Calu3 (cell line): ENCODE results near the gene NFATC1. TPM values are rescaled to one million over a fixed set of nuclear protein-coding genes. Genes with fewer than 3 reads are reported as not detected.

Experiments used
- BruUV-seq: library from RNA; stranded (reverse); fragments of 400-500 nt; replicated peaks from 2 replicates; lab custom pipeline; 2021; lab: Mats Ljungman, UMichigan
- CTCF ChIA-PET: fragments of 300-600 bp; sonication (Branson Sonifier 250); formaldehyde crosslinking; loops from one replicate; lab custom pipeline; 2022; ENCODE audit warnings: antibody characterized with exemption; lab: Charles Lee
- DNase-seq: peaks from one replicate; pipeline ENCODE4 v3.0.0; 2022
- H3K27ac Mint-ChIP-seq: one replicate; pipeline ENCODE4 v1.8.0; 2022; ENCODE audit warnings: mixed read lengths; ENCODE audit not compliant: unreplicated experiment
- H3K27me3 Mint-ChIP-seq: one replicate; pipeline ENCODE4 v1.8.0; 2022; ENCODE audit warnings: mixed read lengths; ENCODE audit not compliant: unreplicated experiment
- H3K36me3 Mint-ChIP-seq: one replicate; pipeline ENCODE4 v1.8.0; 2022; ENCODE audit warnings: mild to moderate bottlenecking, moderate library complexity, mixed read lengths; ENCODE audit not compliant: insufficient read depth, unreplicated experiment
- H3K4me1 Mint-ChIP-seq: one replicate; pipeline ENCODE4 v1.8.0; 2022; ENCODE audit warnings: mild to moderate bottlenecking, low read depth, mixed read lengths; ENCODE audit not compliant: unreplicated experiment
- H3K4me3 Mint-ChIP-seq: one replicate; pipeline ENCODE4 v1.8.0; 2022; ENCODE audit warnings: mild to moderate bottlenecking, low read depth, moderate library complexity, mixed read lengths; ENCODE audit not compliant: unreplicated experiment
- H3K9me3 Mint-ChIP-seq: one replicate; pipeline ENCODE4 v1.8.0; 2022; ENCODE audit warnings: low read depth, mixed read lengths; ENCODE audit not compliant: unreplicated experiment
- CTCF ChIP-seq: fragments of 200-600 bp; IDR thresholded peaks from one replicate; pipeline ENCODE4 v1.8.0; 2022; ENCODE audit warnings: antibody characterized with exemption; ENCODE audit not compliant: unreplicated experiment
- intact Hi-C: fragments of 100-400 bp; cut with micrococcal nuclease; formaldehyde crosslinking; loops from one replicate; pipeline ENCODE4 v1.10.0; 2022; ENCODE audit not compliant: unreplicated experiment
- total RNA-seq: library from RNA; stranded (reverse); gene quantifications from 2 replicates; pipeline ENCODE4 v1.2.3, GENCODE V29; 2022

Gene NFATC1
- total RNA-seq, 1 experiment from 2014 or later = 5.9 TPM

GRCh38 chr18:79576686-79577351, 181.1 kb downstream of the NFATC1 start:
- Mint-ChIP-seq H3K9me3 (peaks cover 2% of the 10 kb centered on the region), H3K4me3 (no peak overlapping the region), H3K4me1 (no peaks in the 10 kb centered on the region), H3K27ac (no peak overlapping the region), H3K27me3 (peaks cover 1% of the 10 kb centered on the region), H3K36me3 (no peaks in the 10 kb centered on the region)
- CTCF ChIA-PET = interaction anchor here (0.6 kb wide), 1 partner anchor 14 kb away, joined by 4 read pairs; no protein-coding TSS in a partner anchor
- no peak for TF ChIP-seq CTCF
- no TSS peak for BruUV-seq
- intact Hi-C loops = no loop called here
- no peak for DNase-seq

GRCh38 chr18:79577451-79578395, 182.0 kb downstream of the NFATC1 start:
- Mint-ChIP-seq H3K27me3 (no peaks in the 10 kb centered on the region), H3K36me3 (no peaks in the 10 kb centered on the region), H3K4me1 (no peaks in the 10 kb centered on the region), H3K9me3 (no peaks in the 10 kb centered on the region), H3K27ac (no peak overlapping the region), H3K4me3 (no peak overlapping the region)
- no TSS peak for BruUV-seq
- intact Hi-C loops = no loop called here
- no peak for TF ChIP-seq CTCF
- CTCF ChIA-PET = no interaction called here
- DNase-seq = no peak

GRCh38 chr18:79578396-79579260, 182.9 kb downstream of the NFATC1 start:
- no peaks in the 10 kb centered on the region for H3K36me3 Mint-ChIP-seq
- intact Hi-C loops = no loop called here
- H3K27ac Mint-ChIP-seq = no peak overlapping the region
- CTCF ChIA-PET = no interaction called here
- H3K27me3 Mint-ChIP-seq = no peaks in the 10 kb centered on the region
- peaks cover 2% of the 10 kb centered on the region for H3K9me3 Mint-ChIP-seq
- DNase-seq = no peak
- TF ChIP-seq CTCF = no peak
- H3K4me3 Mint-ChIP-seq = no peak overlapping the region
- no TSS peak for BruUV-seq
- H3K4me1 Mint-ChIP-seq = no peaks in the 10 kb centered on the region
